ENCODE measurements around the gene MMP15.

- TF ChIP-seq, protein P1, sequence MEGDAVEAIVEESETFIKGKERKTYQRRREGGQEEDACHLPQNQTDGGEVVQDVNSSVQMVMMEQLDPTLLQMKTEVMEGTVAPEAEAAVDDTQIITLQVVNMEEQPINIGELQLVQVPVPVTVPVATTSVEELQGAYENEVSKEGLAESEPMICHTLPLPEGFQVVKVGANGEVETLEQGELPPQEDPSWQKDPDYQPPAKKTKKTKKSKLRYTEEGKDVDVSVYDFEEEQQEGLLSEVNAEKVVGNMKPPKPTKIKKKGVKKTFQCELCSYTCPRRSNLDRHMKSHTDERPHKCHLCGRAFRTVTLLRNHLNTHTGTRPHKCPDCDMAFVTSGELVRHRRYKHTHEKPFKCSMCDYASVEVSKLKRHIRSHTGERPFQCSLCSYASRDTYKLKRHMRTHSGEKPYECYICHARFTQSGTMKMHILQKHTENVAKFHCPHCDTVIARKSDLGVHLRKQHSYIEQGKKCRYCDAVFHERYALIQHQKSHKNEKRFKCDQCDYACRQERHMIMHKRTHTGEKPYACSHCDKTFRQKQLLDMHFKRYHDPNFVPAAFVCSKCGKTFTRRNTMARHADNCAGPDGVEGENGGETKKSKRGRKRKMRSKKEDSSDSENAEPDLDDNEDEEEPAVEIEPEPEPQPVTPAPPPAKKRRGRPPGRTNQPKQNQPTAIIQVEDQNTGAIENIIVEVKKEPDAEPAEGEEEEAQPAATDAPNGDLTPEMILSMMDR (IDR thresholded peaks at IDR 0.05), result no peak
- TF ChIP-seq EP300 (IDR thresholded peaks at IDR 0.05) (no peak), POLR2A (IDR thresholded peaks at IDR 0.05) (no peak)
These were observed 15.6 kb upstream of the MMP15 start for GRCh38 chr16:58009856-58010416.
